WTC11 (cell line): ENCODE measurements around the gene SLC4A11. TPM values are rescaled to one million over a fixed set of nuclear protein-coding genes. Genes with fewer than 3 reads are reported as not detected.

Experiments
- ATAC-seq: fragments of 200-7000 bp; cut with Tn5 transposase; 2 replicates; pipeline ENCODE4 v1.10.0; 2021; ENCODE audit warnings: mild to moderate bottlenecking, moderate library complexity
- CTCF ChIA-PET: fragments of 300-600 bp; sonication (Branson Sonifier 250); formaldehyde crosslinking; loops from one replicate; lab custom pipeline; 2021; ENCODE audit warnings: antibody characterized with exemption; lab: Charles Lee
- POLR2A ChIA-PET: fragments of 350-600 bp; sonication (Branson Sonifier 250); formaldehyde crosslinking; loops from one replicate; lab custom pipeline; 2021; ENCODE audit warnings: antibody characterized with exemption; lab: Charles Lee
- DNase-seq: peaks from one replicate; pipeline ENCODE4 v3.0.0; 2021; ENCODE audit warnings: low spot score
- H3K27ac Mint-ChIP-seq: 2 replicates; pipeline ENCODE4 v1.8.0; 2021; ENCODE audit warnings: mixed read lengths
- H3K27me3 Mint-ChIP-seq: 2 replicates; pipeline ENCODE4 v1.8.0; 2021; ENCODE audit warnings: low read depth, mild to moderate bottlenecking, moderate library complexity, mixed read lengths
- H3K36me3 Mint-ChIP-seq: 2 replicates; pipeline ENCODE4 v1.8.0; 2021; ENCODE audit warnings: mixed read lengths
- H3K4me1 Mint-ChIP-seq: 2 replicates; pipeline ENCODE4 v1.8.0; 2022; ENCODE audit warnings: mixed read lengths
- H3K4me3 Mint-ChIP-seq: 2 replicates; pipeline ENCODE4 v1.8.0; 2021; ENCODE audit warnings: mild to moderate bottlenecking, moderate library complexity, mixed read lengths
- H3K9me3 Mint-ChIP-seq: 2 replicates; pipeline ENCODE4 v1.8.0; 2021; ENCODE audit warnings: mixed read lengths
- ARID4B ChIP-seq: sonication (generic); formaldehyde crosslinking; IDR thresholded peaks from 2 replicates; pipeline ENCODE4 v1.8.0; 2023; ENCODE audit warnings: missing genetic modification reagents, mild to moderate bottlenecking, borderline replicate concordance
- ELF4 ChIP-seq: sonication (generic); formaldehyde crosslinking; IDR thresholded peaks from 2 replicates; pipeline ENCODE4 v1.8.1; 2022; ENCODE audit warnings: low read depth, mild to moderate bottlenecking, moderate library complexity, missing genetic modification reagents
- EMX1 ChIP-seq: fragments of 250-450 bp; sonication (Bioruptor Pico); IDR thresholded peaks from 2 replicates; pipeline ENCODE4 v1.8.0; 2021; ENCODE audit warnings: mild to moderate bottlenecking
- KAT7 ChIP-seq: sonication (generic); formaldehyde crosslinking; IDR thresholded peaks from 2 replicates; pipeline ENCODE4 v1.8.1; 2023; ENCODE audit warnings: missing genetic modification reagents, mild to moderate bottlenecking, borderline replicate concordance
- SMAD3 ChIP-seq: sonication (generic); formaldehyde crosslinking; IDR thresholded peaks from 2 replicates; pipeline ENCODE4 v1.8.0; 2022; ENCODE audit warnings: missing genetic modification reagents, mild to moderate bottlenecking, borderline replicate concordance
- SOX15 ChIP-seq: fragments of 250-450 bp; sonication (Bioruptor Pico); IDR thresholded peaks from 2 replicates; pipeline ENCODE4 v1.9.0; 2021; ENCODE audit warnings: mild to moderate bottlenecking
- TCF7 ChIP-seq: sonication (generic); formaldehyde crosslinking; IDR thresholded peaks from 2 replicates; pipeline ENCODE4 v1.8.0; 2022; ENCODE audit warnings: mild to moderate bottlenecking, low read depth, missing genetic modification reagents, moderate library complexity
- TP53 ChIP-seq: sonication (generic); formaldehyde crosslinking; IDR thresholded peaks from 2 replicates; pipeline ENCODE4 v1.8.1; 2023; ENCODE audit warnings: mild to moderate bottlenecking, missing genetic modification reagents
- ZMAT4 ChIP-seq: fragments of 250-450 bp; sonication (Bioruptor Pico); IDR thresholded peaks from 2 replicates; pipeline ENCODE4 v1.9.0; 2021; ENCODE audit warnings: mild to moderate bottlenecking
- ZNF219 ChIP-seq: sonication (generic); formaldehyde crosslinking; IDR thresholded peaks from 2 replicates; pipeline ENCODE4 v1.8.0; 2023; ENCODE audit warnings: missing genetic modification reagents, mild to moderate bottlenecking, borderline replicate concordance
- ZNF232 ChIP-seq: sonication (generic); formaldehyde crosslinking; IDR thresholded peaks from 2 replicates; pipeline ENCODE4 v1.8.0; 2022; ENCODE audit warnings: mild to moderate bottlenecking, missing genetic modification reagents
- total RNA-seq: library from RNA; stranded (reverse); gene quantifications from 3 replicates; pipeline ENCODE4 v1.2.3, GENCODE V29; 2021
- TF ChIP-seq, protein P1 (sequence below): sonication (generic); formaldehyde crosslinking; conservative IDR thresholded peaks from 2 replicates; pipeline ENCODE4 v1.8.1; 2023; ENCODE audit warnings: mild to moderate bottlenecking, low read depth, missing genetic modification reagents, moderate library complexity
- TF ChIP-seq, protein P2 (sequence below): sonication (generic); formaldehyde crosslinking; IDR thresholded peaks from 2 replicates; pipeline ENCODE4 v1.8.0; 2022; ENCODE audit warnings: mild to moderate bottlenecking, missing genetic modification reagents
- TF ChIP-seq, protein P3 (sequence below): sonication (generic); formaldehyde crosslinking; IDR thresholded peaks from 2 replicates; pipeline ENCODE4 v1.8.0; 2023; ENCODE audit warnings: missing genetic modification reagents

The SLC4A11 gene
- total RNA-seq, 1 experiment from 2014 or later: 39.5 TPM

DNA sequence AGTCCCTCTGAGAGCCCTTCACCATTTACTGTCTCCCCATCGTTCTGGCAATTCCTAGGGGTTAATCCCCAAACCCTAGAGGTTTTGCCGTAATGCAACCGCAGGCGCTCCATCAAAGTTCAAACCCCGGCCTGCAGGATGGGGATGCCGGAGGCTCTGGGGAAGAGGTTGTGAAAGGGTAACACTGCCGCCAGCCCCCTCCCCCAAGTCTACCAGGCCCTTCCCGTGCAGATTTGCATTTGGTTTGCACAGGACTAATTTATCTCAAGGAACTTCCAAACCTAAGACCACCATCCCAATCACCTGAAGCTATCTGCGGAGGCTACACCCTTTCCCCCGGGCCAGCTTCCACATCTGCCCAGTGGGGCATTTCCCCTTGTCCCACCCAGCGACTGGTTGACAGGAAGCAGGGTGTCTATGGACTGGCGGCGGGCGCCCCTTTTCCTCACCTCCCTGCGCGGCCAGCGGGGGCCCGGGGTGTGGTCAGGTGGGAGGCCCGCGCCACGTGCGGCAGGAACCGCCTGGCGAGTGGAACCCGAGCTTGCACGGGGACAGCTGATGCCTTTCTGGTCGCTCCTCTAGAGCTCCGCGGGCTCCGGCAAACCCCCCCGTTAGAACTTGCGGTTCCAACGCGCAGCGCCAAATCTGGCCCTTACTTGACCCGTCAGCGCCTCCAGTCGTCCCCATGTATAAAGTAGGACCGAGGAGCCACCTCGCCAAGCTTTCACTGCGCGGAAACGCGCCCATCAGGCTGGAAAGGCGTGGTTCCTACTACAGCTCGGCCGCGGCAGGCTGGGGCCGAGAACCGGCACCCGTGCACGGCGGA lies 9.4 kb upstream of the SLC4A11 start (continued):
- TF ChIP-seq, protein P1, sequence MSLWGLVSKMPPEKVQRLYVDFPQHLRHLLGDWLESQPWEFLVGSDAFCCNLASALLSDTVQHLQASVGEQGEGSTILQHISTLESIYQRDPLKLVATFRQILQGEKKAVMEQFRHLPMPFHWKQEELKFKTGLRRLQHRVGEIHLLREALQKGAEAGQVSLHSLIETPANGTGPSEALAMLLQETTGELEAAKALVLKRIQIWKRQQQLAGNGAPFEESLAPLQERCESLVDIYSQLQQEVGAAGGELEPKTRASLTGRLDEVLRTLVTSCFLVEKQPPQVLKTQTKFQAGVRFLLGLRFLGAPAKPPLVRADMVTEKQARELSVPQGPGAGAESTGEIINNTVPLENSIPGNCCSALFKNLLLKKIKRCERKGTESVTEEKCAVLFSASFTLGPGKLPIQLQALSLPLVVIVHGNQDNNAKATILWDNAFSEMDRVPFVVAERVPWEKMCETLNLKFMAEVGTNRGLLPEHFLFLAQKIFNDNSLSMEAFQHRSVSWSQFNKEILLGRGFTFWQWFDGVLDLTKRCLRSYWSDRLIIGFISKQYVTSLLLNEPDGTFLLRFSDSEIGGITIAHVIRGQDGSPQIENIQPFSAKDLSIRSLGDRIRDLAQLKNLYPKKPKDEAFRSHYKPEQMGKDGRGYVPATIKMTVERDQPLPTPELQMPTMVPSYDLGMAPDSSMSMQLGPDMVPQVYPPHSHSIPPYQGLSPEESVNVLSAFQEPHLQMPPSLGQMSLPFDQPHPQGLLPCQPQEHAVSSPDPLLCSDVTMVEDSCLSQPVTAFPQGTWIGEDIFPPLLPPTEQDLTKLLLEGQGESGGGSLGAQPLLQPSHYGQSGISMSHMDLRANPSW (CRISPR knock-in tag): no peak
- TF ChIP-seq ZMAT4 (CRISPR knock-in tag): no peak

GRCh38 chr20:3247638-3248037 lies 8.6 kb upstream of the SLC4A11 start:
- Mint-ChIP-seq H3K4me1 (peaks cover 16% of the 10 kb centered on the region), H3K9me3 (no peaks in the 10 kb centered on the region), H3K27me3 (peaks cover 37% of the 10 kb centered on the region), H3K36me3 (no peaks in the 10 kb centered on the region), H3K27ac (no peak overlapping the region), H3K4me3 (no peak overlapping the region)
- ATAC-seq (no peak), DNase-seq (no peak)
- TF ChIP-seq, protein P2, sequence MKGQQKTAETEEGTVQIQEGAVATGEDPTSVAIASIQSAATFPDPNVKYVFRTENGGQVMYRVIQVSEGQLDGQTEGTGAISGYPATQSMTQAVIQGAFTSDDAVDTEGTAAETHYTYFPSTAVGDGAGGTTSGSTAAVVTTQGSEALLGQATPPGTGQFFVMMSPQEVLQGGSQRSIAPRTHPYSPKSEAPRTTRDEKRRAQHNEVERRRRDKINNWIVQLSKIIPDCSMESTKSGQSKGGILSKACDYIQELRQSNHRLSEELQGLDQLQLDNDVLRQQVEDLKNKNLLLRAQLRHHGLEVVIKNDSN (CRISPR knock-in tag): no peak
- TF ChIP-seq ARID4B (CRISPR knock-in tag): no peak
- TF ChIP-seq SOX15 (CRISPR knock-in tag): no peak
- no peak for TF ChIP-seq KAT7
- TF ChIP-seq ZNF232 (CRISPR knock-in tag): no peak
- ChIA-PET POLR2A (interaction anchor here (0.7 to 3.8 kb wide), 2 partner anchors 8 to 261 kb away, joined by 4 to 25 read pairs; partner anchors contain the start of gene SLC4A11), CTCF (interaction anchor here (0.8 to 8.8 kb wide), 7 partner anchors 8 to 195 kb away, joined by 3 to 92 read pairs (median 30); partner anchors contain the start of gene SLC4A11)

GRCh38 chr20:3246682-3247081 lies 7.7 kb upstream of the SLC4A11 start:
- DNase-seq (no peak), ATAC-seq (no peak)
- Mint-ChIP-seq H3K4me3 (no peak overlapping the region), H3K27ac (no peak overlapping the region), H3K4me1 (peaks cover 22% of the 10 kb centered on the region), H3K36me3 (no peaks in the 10 kb centered on the region), H3K27me3 (peaks cover 46% of the 10 kb centered on the region), H3K9me3 (no peaks in the 10 kb centered on the region)
- ChIA-PET CTCF (interaction anchor here (3.2 to 8.8 kb wide), 3 partner anchors 28 to 70 kb away, joined by 30 to 92 read pairs (median 46); no protein-coding TSS in a partner anchor), POLR2A (no interaction called here)
- TF ChIP-seq ELF4 (CRISPR knock-in tag): no peak
- no peak for TF ChIP-seq TCF7
- TF ChIP-seq, protein P3, sequence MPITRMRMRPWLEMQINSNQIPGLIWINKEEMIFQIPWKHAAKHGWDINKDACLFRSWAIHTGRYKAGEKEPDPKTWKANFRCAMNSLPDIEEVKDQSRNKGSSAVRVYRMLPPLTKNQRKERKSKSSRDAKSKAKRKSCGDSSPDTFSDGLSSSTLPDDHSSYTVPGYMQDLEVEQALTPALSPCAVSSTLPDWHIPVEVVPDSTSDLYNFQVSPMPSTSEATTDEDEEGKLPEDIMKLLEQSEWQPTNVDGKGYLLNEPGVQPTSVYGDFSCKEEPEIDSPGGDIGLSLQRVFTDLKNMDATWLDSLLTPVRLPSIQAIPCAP (CRISPR knock-in tag): no peak
- TF ChIP-seq EMX1 (CRISPR knock-in tag): no peak
- no peak for TF ChIP-seq TP53 (CRISPR knock-in tag)
- TF ChIP-seq ARID4B (CRISPR knock-in tag): no peak
- TF ChIP-seq SMAD3 (CRISPR knock-in tag): no peak
- no peak for TF ChIP-seq ZNF219 (CRISPR knock-in tag)
